ENCODE data around the gene SLC25A42. TPM values are rescaled to one million over a fixed set of nuclear protein-coding genes. Genes with fewer than 3 reads are reported as not detected.

SLC25A42 gene
- total RNA-seq, 1 donor from 2014 or later, result 7.5 TPM

DNA sequence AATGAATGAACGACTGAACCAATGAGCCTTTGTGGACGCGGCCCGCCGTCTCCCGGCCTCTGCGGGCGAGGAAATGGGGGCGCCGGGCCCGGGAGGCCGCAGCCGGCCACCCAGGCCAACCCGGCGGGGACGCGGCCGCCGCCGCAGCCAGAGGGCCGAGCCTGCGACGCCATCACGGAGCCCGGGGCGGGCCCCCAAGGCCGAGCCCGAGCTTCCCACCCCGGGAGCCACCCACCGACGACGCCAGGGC lies 30.7 kb upstream of the SLC25A42 start:
- Mint-ChIP-seq H3K27ac (ENCODE audit: unreplicated experiment) (peak overlapping the region; percentile 42), H3K27me3 (ENCODE audit: unreplicated experiment) (peaks cover 6% of the 10 kb centered on the region), H3K36me3 (ENCODE audit: low read depth, unreplicated experiment) (peaks cover 19% of the 10 kb centered on the region), H3K4me3 (ENCODE audit: unreplicated experiment) (peak overlapping the region; percentile 98), H3K9me3 (ENCODE audit: unreplicated experiment) (no peaks in the 10 kb centered on the region), H3K4me1 (ENCODE audit: unreplicated experiment) (peaks cover 10% of the 10 kb centered on the region)
- TF ChIP-seq, protein P1, sequence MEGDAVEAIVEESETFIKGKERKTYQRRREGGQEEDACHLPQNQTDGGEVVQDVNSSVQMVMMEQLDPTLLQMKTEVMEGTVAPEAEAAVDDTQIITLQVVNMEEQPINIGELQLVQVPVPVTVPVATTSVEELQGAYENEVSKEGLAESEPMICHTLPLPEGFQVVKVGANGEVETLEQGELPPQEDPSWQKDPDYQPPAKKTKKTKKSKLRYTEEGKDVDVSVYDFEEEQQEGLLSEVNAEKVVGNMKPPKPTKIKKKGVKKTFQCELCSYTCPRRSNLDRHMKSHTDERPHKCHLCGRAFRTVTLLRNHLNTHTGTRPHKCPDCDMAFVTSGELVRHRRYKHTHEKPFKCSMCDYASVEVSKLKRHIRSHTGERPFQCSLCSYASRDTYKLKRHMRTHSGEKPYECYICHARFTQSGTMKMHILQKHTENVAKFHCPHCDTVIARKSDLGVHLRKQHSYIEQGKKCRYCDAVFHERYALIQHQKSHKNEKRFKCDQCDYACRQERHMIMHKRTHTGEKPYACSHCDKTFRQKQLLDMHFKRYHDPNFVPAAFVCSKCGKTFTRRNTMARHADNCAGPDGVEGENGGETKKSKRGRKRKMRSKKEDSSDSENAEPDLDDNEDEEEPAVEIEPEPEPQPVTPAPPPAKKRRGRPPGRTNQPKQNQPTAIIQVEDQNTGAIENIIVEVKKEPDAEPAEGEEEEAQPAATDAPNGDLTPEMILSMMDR (IDR thresholded peaks at IDR 0.05; ENCODE audit: unreplicated experiment), result no peak
- DNase-seq (ENCODE audit: low spot score), result no peak

DNA sequence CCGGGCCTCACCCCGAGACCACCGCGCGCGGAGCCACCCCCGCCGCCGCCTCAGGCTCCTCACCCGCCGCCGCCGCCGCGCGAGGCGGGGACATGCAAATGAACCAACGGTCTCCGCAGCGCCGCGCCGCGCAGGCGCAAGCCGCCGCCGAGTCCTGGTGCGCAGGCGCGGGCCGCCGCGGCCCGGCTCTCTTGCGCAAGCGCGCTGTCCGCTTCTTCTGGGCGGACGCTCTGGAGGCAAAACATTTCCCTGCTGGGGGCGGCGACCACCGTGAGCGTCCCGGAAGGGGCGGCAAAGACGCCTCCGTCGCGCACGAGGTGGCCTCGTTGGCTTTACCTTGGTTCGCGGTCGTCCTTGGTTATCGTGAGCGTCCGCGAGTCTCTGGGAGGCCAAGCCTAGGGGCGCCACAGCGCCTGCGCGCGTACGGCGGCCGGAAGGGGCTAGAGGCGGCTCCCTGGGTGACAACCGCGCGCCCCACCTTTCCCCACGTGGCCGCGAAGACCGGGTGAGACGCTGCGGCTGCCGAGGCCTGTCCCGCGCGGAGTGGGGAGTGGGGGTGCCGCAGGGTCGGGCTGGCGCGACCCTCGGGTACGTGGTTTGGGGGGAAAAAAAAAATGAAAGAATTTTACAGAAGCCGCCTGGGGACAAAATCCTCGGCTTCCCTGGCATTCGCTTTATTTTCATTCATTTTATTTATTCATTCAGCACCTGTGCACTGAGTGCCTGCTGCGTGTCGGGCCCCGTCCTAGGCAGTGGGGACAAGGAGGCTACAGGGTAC lies 30.2 kb upstream of the SLC25A42 start, which contains the start of the genes ARMC6 and SUGP2:
TSS of gene ARMC6 (plus strand) at position 178 of the 778 bp plus-strand sequence. CDS start 607 bp downstream, outside the sequence.
TSS of gene SUGP2 (minus strand) at position 92 of the 778 bp plus-strand sequence. CDS start 2,446 bp downstream, outside the sequence.
- peak within 1 kb of the TSS; percentile 90 for H3K27ac Mint-ChIP-seq (ENCODE audit: unreplicated experiment)
- peaks cover 6% of the 10 kb centered on the region for H3K27me3 Mint-ChIP-seq (ENCODE audit: unreplicated experiment)
- H3K36me3 Mint-ChIP-seq (ENCODE audit: low read depth, unreplicated experiment), result peaks cover 15% of the 10 kb centered on the region
- H3K9me3 Mint-ChIP-seq (ENCODE audit: unreplicated experiment), result no peaks in the 10 kb centered on the region
- H3K4me3 Mint-ChIP-seq (ENCODE audit: unreplicated experiment), result peak within 1 kb of the TSS; percentile 98
- peaks cover 10% of the 10 kb centered on the region for H3K4me1 Mint-ChIP-seq (ENCODE audit: unreplicated experiment)
- peak; percentile 90 for DNase-seq (ENCODE audit: low spot score)
- TF ChIP-seq, protein P1 (IDR thresholded peaks at IDR 0.05; ENCODE audit: unreplicated experiment), result no peak

DNA sequence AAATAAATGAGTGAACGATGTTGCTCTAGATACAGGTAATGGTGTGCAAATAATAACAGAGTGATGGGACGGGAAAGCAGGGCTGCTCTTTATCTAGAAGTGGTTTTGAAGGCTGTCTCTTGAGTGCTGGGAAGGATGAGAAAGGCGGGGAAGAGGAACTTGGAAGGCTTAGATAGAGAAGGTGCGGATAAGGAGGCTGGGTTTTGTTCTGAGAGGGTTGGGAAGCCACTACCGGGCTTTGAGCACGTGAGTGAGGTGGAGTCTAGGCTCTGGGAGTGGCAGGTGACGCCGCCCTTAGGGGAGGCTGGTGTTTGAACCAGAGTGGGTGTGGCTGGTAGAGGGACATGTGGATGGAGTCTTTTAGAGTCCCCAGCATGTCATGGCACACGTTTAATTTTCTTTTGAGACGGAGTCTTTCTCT lies 29.6 kb upstream of the SLC25A42 start:
- TF ChIP-seq, protein P1 (IDR thresholded peaks at IDR 0.05; ENCODE audit: unreplicated experiment), result no peak
- Mint-ChIP-seq H3K27ac (ENCODE audit: unreplicated experiment) (peak overlapping the region; percentile 55), H3K27me3 (ENCODE audit: unreplicated experiment) (peaks cover 6% of the 10 kb centered on the region), H3K9me3 (ENCODE audit: unreplicated experiment) (no peaks in the 10 kb centered on the region), H3K4me3 (ENCODE audit: unreplicated experiment) (peak overlapping the region; percentile 92), H3K36me3 (ENCODE audit: low read depth, unreplicated experiment) (peaks cover 15% of the 10 kb centered on the region), H3K4me1 (ENCODE audit: unreplicated experiment) (peaks cover 10% of the 10 kb centered on the region)
- peak; percentile 43 for DNase-seq (ENCODE audit: low spot score)

DNA sequence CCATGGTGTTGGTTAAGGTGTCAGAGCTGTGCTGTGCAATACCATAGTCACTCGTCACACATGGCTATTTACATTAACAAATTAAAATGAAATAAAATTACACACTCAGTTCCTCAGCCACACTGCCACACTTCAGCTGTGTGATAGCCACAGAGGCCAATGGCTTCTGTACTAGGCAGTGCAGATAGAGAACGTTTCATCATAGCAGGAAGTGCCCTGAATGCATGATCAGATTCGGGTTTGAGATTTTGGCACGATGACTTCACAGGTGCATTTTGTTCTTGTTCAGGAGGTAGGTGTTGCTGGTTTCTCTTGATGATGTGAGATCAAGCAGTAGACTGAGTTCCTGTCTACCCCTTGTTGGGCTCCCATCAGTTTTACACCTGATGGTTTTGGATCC lies 23.9 kb upstream of the SLC25A42 start:
- Mint-ChIP-seq H3K27ac (ENCODE audit: unreplicated experiment) (no peak overlapping the region), H3K4me3 (ENCODE audit: unreplicated experiment) (no peak overlapping the region), H3K4me1 (ENCODE audit: unreplicated experiment) (no peaks in the 10 kb centered on the region), H3K27me3 (ENCODE audit: unreplicated experiment) (no peaks in the 10 kb centered on the region), H3K36me3 (ENCODE audit: low read depth, unreplicated experiment) (peaks cover 13% of the 10 kb centered on the region), H3K9me3 (ENCODE audit: unreplicated experiment) (no peaks in the 10 kb centered on the region)
- TF ChIP-seq, protein P1 (IDR thresholded peaks at IDR 0.05; ENCODE audit: unreplicated experiment), result no peak
- DNase-seq (ENCODE audit: low spot score), result no peak

DNA sequence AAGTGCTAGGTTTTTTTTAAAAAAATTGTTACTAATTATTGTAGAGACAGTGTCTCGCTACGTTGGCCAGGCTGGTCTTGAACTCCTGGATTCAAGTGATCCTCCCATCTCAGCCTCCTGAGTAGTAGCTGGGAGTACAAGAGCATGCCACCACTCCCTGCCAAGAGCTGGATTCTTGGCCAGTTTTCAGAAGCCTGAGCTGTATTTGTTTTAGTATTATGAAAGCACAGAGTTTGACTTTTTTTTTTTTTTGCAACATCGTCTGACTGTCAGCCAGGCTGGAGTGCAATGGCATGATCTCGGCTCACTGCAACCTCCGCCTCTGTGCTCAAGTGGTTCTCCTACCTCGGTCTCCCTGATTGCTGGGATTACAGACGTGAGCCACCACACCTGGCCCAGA lies 23.4 kb upstream of the SLC25A42 start:
- TF ChIP-seq, protein P1 (IDR thresholded peaks at IDR 0.05; ENCODE audit: unreplicated experiment), result no peak
- no peak for DNase-seq (ENCODE audit: low spot score)
- Mint-ChIP-seq H3K27ac (ENCODE audit: unreplicated experiment) (no peak overlapping the region), H3K4me3 (ENCODE audit: unreplicated experiment) (no peak overlapping the region), H3K4me1 (ENCODE audit: unreplicated experiment) (no peaks in the 10 kb centered on the region), H3K27me3 (ENCODE audit: unreplicated experiment) (no peaks in the 10 kb centered on the region), H3K36me3 (ENCODE audit: low read depth, unreplicated experiment) (peaks cover 16% of the 10 kb centered on the region), H3K9me3 (ENCODE audit: unreplicated experiment) (no peaks in the 10 kb centered on the region)

All from endothelial cell (in vitro differentiated cells).